Umbilical cord (tissue), 2 donors: ENCODE results near the gene HDAC10. TPM values are rescaled to one million over a fixed set of nuclear protein-coding genes. Genes with fewer than 3 reads are reported as not detected.

ENCODE experiments used
- DNase-seq: peaks from one replicate; pipeline ENCODE4 v3.0.0-alpha.2; 2015; ENCODE audit warnings: low spot score
- total RNA-seq: library from RNA; depleted of rRNA; stranded (reverse); fragments of >200 nt; gene quantifications from one replicate; pipeline ENCODE4 v1.2.3, GENCODE V29; 2014; ENCODE audit warnings: low replicate concordance; ENCODE audit not compliant: insufficient read depth

The HDAC10 gene
- total RNA-seq, 1 donor from 2014 or later = 35.6 TPM

DNA sequence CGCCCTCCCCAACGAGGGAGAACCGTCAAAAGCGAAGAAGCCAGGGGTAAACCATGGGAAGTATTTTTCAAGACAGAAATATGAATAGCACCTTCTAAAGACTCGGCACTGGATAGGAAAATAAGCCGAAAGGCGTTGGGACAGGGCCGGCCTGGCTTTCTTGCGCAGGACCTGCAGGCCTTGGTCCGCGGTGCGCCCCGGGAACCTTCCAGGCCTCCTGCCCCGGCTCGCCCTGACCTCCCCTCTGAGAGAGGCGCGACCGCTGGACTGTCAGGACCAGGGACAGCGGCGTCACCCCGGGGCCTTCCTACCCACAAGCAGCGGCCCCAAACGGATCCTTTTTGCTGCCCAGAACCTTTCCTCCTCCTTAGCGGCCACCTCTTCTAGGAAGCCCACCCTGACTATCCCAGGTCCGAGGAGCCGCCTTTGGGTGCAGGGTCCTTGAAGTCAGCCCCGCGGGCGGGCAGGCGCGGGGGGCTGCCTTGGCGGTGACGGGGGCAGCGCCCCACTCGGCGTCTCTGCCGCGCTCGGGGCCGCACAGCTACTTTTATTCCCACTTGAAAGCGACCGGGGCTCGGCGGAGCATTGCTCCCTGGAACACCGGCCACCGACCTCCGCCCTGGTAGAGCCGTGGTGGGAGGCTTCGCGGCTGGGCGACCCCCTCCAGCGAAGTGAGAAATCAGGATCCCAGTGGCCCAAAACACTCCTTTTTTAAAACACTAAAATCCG is 19.8 kb upstream of the HDAC10 start:
- DNase-seq = peak; percentile 70

DNA sequence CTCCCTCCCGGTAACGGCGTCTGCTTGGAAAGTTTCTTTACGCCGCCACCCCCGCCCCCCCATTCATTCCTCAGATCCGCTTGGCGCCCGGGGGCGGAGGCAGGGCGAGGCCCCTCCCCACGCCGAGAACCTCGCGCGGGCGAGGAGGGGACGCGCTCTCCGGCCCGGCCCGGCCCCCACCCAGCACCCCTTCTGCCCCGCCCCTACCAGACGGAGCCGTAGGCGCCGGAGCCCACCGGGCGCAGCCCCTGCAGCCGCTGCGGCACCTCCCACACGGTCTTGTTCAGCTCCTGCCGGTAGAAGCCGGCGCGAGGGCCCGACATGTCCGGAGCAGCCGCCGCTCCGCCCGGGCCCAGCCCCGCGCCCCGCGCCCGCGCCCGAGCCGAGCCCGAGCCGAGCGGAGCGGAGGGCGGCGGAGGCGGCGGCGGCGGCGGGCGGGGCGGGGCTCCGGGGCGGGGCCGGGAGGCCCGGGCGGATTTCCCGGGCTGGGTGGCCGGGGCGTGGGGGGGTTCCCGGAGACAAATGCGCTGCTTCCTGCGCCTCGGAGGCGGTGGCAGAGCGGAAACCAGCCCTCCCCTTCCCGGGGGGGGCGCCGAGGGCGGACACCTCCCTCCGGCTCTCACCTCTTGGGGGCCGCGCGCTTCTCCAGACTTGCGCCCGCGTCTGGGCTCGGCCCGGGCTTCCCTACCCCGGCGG is 19.1 kb upstream of the HDAC10 start, which contains the start of gene MAPK11:
Gene MAPK11 (minus strand): TSS at position 411 of the 696 bp plus-strand sequence. CDS start 88 bp downstream, at position 323.
- DNase-seq = peak; percentile 57

DNA sequence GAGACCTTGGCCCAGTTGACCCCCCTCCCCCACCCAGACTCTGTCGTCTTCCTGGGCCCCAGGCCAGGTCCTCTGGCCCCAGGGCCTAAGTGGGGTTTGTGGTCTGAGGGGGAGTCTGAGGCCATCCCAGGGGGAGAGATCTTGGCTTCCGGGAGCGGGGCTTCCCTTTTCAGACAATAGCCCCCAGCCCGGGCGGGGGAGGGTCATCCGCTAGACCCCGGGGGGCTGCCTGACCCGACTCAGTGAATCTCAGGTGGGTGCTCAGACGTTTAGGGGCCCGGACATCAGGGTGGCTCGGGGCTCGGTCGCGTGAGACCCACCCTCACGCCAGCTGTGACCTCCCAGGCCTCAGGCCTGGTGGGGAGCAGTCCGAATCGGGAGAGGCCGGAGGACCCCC is 18.5 kb upstream of the HDAC10 start:
- DNase-seq = no peak

DNA sequence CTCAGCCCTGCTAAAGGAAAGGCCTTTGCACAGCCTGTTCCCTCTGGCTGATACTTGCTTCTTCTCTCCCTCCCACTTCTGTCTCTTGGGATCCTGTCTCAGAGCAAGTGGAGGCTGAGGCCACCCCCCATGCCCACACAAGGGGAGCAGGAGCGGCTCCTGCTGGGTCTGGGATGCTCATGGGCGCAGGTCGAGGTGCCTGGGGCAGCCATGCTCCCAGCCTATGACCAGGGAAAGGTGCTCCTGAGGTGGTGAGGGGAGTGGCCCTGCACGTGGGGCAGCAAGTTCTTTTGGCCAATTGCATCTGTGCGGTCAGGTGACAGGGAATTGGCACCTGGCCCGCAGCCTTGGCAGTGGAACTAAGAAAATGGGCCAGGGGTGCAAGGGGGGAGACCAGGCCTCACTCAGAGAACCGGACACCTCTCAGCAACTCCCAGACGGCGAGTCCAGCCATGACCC is 17.6 kb upstream of the HDAC10 start:
- DNase-seq = no peak

DNA sequence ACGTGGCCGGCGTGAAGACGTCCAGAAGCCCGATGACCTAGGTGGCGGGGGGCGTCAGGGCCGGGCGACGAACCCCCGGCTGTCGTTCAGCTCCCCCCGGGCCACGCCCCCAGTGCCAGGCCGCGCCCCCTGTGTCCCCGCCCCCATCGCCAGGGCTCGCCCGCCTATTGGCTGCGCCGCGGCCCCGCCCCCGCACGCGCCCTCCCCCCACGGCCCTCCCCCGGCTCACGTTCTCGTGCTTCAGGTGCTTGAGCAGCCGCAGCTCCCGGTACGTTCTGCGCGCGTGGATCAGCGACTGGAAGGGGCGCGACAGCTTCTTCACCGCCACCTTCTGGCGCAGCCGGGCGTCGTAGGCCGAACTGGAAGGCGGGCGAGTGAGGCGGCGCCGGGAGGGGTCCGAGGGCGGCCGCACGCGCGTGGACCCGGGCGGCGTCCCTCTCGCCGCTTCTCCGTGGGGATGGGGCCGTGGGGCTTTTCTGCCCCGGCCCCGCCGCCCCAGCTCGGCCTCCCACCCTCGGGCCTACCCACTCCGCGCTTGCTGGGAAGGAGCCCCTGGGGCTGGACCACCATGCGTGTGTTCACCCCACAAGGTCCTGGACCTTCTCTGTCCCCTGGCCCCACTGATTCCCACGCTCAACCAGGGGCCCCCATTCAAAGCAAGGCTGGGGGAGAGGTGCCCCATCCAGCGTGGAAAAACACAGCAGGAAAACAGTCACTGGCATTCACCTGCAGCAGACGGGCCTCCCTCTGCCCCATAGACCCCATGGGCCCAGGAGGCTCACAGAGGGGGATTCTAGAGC is 16.7 kb upstream of the HDAC10 start:
- DNase-seq = no peak

DNA sequence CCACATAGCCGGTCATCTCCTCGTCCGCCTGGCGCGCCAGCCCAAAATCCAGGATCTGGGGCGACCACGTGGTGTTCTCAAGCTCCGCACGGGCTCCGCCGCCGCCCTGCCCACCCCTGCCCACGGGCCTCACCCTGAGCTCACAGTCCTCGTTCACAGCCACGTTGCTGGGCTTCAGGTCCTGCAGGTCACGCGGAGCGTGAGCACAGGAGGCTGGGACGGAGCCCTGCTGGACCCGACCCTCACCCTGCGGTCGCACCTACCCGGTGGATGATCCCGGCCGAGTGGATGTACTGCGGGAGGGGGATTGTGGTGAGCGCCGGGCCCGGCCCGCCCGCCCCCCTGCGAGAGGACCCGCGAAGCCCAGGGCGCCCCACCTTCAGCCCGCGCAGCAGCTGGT is 15.9 kb upstream of the HDAC10 start:
- DNase-seq = no peak

DNA sequence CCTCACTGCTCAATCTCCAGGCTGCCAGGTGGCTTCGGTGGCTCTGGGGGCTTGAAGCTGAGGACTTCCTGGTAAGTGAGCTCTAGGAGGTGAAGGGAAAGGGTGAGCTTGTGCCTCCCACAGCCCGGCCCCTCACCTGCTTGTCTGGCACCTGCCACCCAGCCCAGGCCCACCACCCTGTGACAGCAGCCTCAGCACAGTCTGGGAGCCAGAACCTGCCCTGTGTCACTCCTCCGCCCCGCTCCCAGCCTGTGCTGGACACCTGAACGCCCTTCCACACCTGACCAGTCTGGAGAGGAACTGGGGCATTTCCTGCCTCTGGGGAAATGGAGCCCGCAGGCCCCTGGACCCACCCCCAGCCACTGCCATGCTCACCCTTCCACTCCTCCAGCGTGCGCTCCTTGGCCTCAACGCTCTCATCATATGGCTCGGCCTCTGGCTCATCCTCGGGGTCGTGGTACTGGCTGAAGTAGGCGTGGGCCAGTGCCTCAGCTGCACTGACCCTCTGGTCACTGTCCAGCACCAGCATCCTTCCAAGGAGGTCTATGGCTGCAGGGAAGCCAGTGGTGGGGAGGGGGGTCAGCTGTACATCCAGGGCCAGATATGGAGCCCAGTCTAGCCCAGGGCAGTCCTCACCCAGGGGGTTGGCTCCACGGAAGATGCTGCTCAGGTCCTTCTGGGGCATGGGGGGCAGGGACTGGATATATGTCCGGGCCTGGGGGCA is 14.0 kb upstream of the HDAC10 start:
- DNase-seq = no peak

DNA sequence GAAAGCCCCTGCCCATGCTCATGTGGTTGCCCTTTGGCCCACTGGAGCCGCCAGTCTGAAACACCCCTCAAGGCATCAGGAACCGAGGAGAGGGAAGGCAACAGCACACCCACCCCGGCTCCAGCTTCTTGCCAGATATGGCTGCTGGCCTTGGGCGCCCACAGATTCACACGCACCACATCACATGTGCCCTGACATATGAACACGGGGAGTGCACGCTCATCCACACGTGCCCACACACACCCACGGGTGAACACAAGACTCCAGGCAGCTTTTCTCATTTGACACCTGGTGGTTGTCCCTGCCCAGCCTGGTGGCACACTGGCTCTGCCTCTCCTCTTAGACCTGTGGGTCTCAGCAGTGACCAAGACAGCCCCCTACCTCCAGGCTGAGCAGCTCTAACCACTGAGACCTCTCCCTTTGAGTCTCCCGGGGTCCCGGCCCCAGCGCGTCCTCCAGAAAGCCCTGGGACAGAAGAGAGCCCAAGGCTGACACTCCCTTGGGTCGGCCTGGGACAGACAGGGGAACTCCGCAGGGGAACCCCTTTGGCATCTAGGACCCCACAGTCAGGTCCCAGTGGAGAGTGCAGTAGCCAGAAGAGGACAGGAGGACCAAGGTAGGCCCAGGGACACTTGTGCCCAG is 13.2 kb upstream of the HDAC10 start:
- no peak for DNase-seq

DNA sequence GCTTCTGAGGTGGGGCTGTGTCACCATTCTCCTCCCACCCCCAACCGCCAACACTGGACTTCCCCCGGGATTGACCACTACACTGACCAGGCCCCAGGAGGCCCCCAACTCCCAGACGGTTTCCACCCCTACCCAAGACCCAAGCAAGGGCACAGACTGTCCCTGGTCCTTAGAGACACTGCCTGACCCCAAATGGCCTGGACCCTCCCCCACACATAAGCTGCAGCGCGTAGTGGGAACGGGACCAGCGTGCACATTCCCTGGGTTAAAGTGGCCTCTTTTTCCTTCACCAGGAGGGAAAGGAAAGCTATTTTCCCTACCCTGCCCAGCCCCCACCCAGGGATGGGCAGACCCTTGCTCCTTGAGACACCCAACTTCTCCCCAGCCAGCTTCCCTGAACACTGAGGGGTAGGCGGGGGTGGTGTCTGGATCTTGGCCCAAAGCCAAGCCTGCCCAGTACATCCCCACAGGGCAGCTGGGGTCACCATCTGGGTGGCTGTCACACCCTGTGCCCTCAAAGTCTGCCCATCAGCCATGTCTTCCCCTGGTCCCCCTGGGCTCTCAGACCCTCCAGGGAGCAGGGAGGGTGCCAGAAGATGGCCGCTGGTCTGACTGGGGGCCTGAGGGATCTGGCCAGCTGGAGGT is 12.0 kb upstream of the HDAC10 start:
- no peak for DNase-seq

DNA sequence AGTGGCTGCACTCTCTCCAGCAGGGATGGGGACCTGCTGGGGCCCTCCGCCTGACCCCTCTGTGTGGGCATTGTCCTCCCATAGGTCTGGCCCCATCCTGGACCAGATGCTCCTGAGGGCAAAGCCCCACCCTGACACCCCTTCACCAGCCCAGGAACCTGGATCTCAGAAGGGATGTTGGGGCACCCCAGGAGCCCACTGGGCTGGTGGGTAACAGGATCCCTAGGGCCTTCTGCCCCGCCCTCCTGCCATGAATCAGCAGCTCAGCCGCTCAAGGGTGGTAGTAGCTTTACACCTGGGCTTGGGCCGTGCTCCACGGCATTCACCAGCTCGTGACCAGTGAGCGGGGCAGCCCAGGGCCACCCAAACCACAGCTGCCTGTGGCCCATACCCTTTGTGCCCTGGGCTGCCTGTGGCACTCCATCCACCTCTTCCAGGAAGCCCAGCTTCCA is 11.4 kb upstream of the HDAC10 start:
- DNase-seq = no peak

DNA sequence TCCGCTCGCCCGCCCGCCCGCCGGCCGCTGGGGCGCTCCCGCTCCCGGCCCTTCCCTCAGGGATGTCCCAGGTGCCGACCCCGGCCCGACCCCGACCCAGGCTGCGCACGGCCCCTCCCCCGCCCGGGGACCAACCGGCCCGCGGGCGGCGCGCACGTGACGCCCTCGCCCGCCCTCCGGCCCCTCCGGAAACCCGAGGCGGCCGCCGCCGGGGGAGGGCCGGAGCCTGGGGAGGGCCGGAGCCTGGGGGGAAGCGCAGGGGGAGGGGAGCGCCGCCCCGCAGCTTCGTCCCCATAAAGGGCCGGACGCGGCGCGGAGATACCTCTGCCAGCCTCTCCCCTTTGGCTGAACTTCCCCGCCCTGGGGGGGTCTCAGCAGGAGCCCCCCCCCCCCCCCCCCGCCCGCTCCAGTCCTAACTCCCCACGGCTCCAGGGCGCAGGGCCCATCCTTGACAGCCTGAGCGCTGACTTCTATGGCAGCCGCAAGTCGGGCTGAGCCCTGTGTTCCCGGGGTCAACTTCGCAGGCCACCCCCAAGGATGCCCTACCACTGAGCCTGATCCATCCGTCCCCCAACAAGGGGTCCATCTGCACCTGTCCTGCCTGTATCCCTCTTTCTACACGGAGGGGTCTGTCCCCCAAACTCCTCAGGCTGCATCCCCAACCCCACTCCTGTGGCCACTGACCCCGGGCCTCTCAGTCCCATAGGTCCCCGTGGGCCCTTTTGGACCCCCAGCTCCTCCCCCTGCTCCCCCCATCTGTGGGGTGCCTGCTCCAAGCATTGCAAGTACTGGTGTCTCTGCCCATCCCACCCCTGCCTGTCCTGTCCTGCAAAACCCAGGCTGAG is 10.8 kb upstream of the HDAC10 start, which contains the start of gene MAPK12:
Gene MAPK12 (minus strand): TSS at position 69 of the 845 bp plus-strand sequence. CDS start 174 bp downstream, outside the sequence.
- DNase-seq = peak; percentile 57

DNA sequence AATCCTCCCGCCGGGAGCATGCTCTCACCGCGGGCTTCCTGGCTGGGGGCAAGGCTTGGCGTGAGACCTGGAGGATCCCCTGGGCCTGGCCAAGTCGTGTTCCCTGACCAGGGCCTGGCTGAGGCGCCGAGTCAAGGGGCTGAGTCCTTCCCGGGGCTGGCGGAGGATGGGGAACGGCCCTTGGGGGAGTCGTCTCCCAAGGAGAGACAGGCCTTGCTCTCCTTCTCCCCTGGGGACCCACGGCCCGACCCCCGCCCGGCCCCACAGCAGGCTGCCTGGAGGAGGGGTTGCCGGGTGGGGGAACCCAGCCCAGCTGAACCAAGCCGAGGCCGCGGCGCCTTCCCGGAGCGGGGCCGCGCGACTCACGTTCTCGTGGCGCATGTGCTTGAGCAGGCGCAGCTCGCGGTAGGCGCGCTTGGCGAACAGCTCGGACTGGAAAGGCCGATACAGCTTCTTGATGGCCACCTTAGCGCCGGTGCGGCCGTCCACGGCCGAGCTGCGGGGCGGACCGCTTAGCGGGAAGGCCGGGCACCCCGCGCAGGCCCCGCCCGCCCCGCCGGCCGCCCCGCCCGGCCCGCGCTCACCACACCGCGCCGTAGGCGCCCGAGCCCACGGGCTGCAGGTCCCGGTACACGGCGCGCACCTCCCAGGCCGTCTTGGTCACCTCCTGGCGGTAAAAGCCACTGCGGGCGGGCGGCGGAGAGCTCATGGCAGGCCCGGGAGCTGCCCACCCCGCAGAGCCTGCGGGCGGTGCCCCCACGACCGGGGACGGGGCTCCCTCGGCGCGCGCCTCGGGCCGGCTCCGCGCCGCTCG is 9.9 kb upstream of the HDAC10 start:
- peak; percentile 57 for DNase-seq

DNA sequence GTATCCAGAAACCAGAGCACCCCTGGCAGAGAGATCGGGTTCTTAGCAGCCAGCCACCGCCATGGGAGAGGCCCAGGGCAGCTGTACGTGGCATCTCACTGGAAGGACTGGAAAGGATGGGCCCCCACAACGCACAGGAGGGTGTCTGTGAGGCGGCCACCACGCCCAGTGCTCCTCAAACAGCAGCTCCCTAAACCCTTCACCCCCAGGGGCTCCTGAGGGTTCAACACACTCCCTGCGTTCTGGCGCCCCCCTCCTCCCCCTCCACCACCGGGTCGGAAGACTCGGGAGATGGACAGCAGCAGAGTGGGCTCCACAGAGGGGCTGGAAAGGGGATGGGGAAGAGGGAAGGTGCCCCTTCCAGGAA is 9.4 kb upstream of the HDAC10 start:
- no peak for DNase-seq

DNA sequence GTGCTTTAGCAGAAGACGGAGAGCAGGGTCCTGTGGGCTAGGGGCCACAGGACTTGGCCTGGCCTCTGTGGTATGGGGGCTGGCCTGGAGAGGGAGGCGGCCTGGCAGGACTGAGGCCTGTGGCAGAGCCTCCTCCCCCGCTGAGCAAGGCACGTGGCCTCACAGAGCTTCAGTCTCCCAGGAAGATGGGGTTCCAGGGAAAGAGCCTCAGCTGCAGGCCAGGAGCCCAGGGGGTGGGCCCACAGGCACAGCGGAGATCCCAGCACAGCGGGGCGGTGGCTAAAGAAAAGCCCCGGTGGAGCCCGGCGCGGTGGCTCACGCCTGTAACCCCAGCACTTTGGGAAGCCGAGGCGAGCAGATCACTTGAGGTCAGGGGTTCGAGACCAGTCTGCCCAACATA is 8.2 kb upstream of the HDAC10 start:
- DNase-seq = no peak

DNA sequence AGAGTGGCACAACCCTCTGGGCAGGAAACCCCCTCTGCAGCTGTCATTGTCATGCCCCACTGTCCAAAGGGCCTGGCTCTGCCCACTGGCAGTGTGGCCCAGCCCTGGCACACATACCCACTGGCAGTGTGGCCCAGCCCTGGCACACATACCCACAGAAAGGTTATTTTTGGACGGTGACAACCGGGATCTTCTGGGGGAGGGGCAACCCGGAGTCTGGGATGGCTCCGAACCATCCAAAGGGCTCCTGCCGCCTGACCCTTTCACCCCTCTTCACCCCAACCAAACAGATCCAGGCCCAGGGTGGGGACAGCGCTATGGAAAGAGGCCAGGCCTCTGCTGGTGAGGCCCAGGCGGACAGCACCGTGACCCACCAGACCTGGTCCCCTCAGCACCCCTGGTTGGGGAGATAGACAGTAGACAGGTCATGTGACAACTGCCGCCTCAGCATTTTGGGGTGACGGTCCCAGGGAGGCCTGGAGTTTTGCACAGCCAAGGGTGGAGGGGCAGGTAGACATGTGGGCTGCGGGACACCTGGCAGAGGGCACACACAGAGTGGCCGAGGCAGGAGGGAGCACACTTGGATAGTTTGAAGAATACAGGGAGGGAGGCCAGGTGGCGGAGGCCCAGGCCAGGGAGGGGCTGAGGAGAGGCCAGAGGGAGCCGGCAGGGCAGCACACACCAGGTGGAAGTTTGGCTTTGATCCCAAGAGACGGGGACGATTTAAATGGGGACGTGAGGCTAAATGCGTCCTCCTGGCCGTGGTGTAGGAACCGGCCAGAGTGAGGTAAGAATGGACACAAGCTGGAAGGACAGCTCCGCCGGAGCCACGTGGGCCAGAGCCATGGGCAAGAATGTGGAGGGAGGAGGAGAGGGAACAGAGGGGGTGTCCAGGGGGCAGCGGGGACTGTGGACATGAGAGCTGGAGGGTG is 7.6 kb upstream of the HDAC10 start:
- no peak for DNase-seq

DNA sequence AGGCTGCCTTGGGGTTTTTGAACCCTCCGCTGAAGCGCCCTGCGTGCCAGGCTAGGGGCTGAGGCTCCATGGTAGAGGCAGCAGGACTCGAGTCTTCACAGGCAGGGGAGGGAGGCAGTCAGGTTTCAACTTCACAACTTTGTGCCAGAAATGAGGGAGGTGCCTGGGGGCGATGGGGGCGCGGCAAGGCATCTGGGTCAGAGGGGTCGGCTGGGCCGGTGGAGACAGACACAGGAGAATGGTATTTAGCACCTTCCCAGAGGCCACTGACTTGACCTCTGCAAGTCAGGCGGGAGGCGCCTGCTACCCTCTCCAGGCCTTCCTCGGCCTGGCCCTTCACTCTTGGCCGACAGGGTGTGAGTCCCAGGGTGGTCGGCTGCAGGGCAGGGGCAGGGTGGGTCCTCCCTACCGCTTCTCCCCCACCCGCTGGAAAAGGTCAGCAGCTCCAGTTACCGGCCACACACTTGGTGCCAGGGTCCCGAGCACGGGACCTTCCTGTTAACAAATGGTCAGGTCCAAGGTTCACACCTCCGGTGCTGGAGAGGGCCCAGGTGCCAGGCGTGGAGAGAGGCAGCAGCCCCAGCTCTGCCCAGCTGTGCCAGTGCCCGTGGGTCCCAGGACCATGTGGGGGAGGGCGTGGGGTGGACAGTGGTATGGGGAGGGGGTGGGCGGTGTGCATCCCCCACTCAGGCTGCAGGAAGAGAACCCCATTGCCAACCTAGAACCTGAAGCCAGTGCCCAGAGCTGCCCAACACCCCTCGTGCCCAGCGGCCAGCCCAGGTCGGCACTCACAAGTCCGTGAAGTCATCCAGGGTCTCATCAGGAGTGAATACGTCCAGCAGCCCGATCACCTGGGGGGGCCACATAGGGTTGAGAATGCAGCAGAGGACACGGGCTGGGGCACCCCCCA is 6.6 kb upstream of the HDAC10 start:
- DNase-seq = no peak
